GM12874 (cell line): ENCODE data around the gene PITPNM1.

ENCODE experiments used
- TF ChIP-seq, protein P1 (sequence below): IDR thresholded peaks from 2 replicates; pipeline ENCODE4 v1.5.1; 2011; ENCODE audit warnings: low read depth, mild to moderate bottlenecking, control low read depth, low read length, moderate library complexity; ENCODE audit not compliant: insufficient read depth

PITPNM1 gene

DNA sequence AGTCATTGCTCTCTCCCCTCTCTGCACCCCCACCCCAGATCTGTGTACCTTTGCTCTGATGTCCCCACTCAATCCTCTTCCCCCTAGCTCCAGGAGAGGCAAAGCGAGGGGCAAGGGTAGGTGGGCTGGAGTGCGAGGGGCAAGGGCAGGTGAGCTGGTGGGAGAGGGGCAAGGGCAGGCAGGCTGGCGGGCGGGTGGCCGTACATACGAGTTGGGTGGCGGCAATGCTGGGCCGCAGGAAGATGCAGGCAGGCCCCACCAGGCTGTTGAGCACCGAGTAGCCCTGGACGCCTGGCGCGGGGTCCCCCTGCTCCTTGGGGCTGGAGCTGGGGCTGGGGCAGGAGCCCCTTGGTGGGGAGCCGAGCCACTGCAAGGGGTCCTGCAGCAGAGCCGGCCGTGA lies 17.2 kb upstream of the PITPNM1 start:
- TF ChIP-seq, protein P1, sequence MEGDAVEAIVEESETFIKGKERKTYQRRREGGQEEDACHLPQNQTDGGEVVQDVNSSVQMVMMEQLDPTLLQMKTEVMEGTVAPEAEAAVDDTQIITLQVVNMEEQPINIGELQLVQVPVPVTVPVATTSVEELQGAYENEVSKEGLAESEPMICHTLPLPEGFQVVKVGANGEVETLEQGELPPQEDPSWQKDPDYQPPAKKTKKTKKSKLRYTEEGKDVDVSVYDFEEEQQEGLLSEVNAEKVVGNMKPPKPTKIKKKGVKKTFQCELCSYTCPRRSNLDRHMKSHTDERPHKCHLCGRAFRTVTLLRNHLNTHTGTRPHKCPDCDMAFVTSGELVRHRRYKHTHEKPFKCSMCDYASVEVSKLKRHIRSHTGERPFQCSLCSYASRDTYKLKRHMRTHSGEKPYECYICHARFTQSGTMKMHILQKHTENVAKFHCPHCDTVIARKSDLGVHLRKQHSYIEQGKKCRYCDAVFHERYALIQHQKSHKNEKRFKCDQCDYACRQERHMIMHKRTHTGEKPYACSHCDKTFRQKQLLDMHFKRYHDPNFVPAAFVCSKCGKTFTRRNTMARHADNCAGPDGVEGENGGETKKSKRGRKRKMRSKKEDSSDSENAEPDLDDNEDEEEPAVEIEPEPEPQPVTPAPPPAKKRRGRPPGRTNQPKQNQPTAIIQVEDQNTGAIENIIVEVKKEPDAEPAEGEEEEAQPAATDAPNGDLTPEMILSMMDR, result no peak

DNA sequence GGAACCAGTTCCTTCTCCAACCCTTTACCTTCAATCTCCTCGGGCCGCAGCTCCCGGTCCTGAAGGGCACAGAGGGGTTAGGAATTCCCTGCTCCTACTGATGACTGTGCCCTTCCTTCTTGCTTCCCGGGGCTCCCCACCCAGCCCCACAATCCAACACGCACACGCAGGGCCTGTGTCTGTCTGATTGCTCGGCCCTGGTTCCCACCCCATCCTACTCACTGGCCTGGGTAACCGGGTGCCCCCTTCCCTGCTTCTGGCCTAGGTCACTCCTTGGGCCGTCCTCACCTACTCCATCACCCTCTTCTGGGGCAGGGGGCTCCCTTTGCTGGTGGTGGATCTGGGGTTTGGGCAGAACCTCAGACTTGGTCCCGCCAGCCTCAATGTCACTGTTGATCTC lies 16.8 kb upstream of the PITPNM1 start:
- TF ChIP-seq, protein P1, result no peak

DNA sequence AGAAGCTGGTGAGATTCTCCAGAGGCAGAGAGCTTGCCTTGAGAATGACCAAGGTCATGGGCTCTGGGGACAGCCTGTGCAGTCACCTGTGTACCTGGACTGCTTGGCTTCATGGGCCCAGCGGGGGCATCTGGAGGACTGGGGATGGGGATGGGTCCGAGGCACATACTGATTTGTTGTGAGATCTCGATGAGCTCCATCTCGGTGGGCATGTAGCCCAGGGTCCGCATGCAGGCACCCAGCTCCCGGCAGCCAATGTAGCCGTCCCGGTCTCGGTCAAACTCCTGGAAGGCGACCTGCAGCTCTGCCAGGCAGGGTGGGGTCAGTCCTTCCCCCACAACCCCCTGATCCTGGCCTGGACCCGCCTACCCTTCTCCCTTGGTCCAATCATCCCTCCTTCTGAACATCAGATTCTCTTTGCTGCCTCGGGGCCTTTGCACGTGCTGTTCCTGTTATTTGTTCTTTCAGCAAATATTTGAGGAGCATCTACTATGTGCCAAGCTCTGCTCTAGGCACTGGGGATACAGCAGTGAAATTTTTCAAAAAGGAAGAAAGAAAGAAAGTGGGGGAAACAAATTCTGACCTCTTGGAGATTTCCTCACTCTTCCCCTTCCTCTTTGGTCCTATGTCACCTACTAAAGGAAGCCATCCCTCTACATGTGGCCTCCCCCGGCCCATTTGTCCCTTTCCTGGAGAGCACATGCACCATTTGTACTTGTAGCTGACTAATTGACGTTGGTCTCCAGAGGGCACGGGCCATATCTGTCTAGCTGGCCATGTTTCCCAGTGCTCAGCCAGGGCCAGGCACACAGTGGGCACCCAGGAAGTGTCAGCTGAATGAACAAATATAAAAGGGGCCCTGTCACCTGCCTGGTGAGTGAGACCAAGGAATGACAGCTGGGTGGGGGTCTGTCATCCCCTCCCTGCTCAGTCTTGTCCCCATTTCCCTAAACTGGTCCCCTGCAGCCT lies 16.0 kb upstream of the PITPNM1 start:
- TF ChIP-seq, protein P1, result no peak

DNA sequence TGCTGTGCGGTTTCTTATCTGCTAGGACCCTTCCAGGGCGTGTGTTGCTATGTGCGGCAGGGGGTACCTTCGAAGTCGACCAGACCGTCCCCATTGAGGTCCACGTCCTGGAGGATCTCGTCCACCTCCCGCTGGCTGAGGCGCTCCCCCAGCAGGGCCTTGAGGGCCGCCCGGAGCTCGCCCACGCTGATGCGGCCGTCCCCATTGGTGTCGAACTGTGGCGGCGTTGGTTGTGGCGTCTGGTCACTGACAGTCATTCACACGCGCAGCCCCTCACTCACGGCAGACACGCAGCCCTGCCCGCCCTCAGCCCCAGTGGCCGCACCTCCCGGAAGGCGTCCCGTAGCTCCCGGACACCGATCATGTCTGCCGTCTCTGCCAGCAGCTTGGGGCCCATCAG lies 14.6 kb upstream of the PITPNM1 start:
- TF ChIP-seq, protein P1, result no peak

DNA sequence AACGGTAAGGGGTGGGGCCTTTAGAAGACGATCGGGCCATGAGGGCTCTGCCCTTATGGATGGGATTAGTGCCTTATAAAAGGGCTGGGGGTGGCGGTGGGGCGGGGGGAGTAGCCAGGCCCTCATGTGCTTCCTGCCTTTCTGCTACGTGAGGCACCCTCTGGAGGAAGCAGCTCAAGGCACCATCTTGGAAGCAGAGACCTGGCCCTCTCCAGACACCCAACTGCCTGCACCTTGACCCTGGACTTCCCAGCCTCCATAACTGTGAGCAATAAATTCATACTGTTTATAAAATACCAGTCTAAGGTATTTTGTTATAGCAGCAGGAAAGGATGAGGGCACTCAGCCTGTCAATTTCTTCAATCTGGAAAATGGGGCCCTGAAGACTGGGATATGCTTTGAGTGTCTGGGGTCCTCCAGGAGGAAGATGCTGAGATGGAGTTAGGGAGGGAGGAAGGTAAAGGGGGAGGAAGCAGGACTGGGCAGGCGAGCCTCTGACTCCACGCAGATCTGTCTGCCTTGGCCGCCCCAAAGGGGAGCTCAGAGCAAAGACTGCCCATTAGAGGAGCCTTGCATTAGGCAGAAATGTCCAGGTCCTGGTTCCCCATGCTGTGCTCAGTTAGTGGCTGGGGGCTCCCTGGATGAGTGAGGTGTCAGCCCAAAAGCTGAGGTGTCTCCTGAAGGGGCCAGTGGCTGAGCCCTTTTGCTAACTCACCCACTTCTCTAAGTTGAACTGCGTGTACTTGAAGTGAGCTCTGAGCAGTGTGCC lies 12.8 kb upstream of the PITPNM1 start:
- TF ChIP-seq, protein P1, result no peak

DNA sequence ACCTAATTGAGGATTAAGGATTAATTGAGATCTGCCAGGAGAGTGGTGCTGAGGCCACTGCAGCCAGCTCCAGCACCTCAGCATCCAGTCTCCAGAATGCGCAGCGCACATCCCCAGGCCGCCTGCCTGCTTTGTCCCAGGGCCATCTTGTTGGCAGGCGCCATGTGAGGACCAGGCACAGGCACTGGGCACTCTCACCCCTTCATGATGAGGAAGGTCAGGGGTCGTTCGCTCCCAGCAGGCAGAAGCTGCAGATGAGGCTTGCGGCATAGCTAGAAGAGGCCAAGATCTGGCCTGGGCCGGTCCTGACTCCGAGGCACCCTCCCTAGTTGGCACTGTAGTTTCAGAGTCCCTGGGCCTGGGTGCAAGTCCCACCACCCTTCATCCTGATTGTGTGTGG lies 11.6 kb upstream of the PITPNM1 start:
- TF ChIP-seq, protein P1, result no peak

DNA sequence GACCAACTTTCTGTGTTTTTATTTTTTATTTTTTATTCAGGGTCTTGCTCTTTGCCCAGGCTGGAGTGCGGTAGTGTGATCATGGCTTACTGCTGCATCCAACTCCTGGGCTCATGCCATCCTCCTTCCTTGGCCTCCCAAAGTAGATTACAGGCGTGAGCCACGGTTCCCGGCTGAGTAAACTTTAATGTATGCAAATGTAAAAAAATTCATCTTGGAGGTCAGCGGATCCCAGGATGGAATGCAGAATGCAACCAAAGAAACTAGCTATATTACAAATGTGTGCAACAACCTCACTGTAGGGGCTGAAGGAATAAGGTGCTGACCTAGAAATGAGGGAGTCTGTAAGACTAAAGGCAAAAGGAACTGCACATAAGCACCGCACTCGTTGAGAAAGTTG lies 9.0 kb upstream of the PITPNM1 start:
- TF ChIP-seq, protein P1, result no peak
